ENCODE measurements around the gene BICC1.

Gene BICC1

GRCh38 chr10:58740620-58741369 is 228.1 kb downstream of the BICC1 start:
- no peaks in the 10 kb centered on the region for H3K4me1 ChIP-seq (ENCODE audit: insufficient read depth, low read length, poor library complexity, severe bottlenecking)
- H3F3A ChIP-seq (ENCODE audit: low read depth) = no peaks in the 10 kb centered on the region
- no peaks in the 10 kb centered on the region for H3K27me3 ChIP-seq (ENCODE audit: insufficient read depth, low read length, poor library complexity, severe bottlenecking)
- H3K79me2 ChIP-seq (ENCODE audit: insufficient read depth, low read length) = no peaks in the 10 kb centered on the region
- H3K9me2 ChIP-seq (replicated peaks; ENCODE audit: low read depth, low read length) = no peaks in the 10 kb centered on the region
- H2AFZ ChIP-seq (ENCODE audit: low read length) = no peak overlapping the region
- H3K4me3 ChIP-seq (ENCODE audit: low read length, poor library complexity, severe bottlenecking) = no peak overlapping the region
- H3K9me3 ChIP-seq (ENCODE audit: insufficient read depth, low read depth, low read length) = no peaks in the 10 kb centered on the region
- H4K20me1 ChIP-seq (ENCODE audit: insufficient read depth, low read length, poor library complexity, severe bottlenecking) = no peaks in the 10 kb centered on the region
- H3K9ac ChIP-seq (ENCODE audit: low read depth, low read length, poor library complexity, severe bottlenecking) = no peak overlapping the region
- TF ChIP-seq EZH2phosphoT487 (IDR thresholded peaks at IDR 0.05; ENCODE audit: borderline replicate concordance) = no peak
- TF ChIP-seq CTCF (conservative IDR thresholded peaks at IDR 0.05; ENCODE audit: low read length) = no peak
- no peaks in the 10 kb centered on the region for H3K36me3 ChIP-seq (ENCODE audit: insufficient read depth, low read length)
- no peak overlapping the region for H3K4me2 ChIP-seq (ENCODE audit: low read depth, low read length, poor library complexity, severe bottlenecking)

GRCh38 chr10:58741673-58742072 is 229.0 kb downstream of the BICC1 start:
- Histone ChIP-seq H3K4me1 (ENCODE audit: insufficient read depth, low read length, poor library complexity, severe bottlenecking) (no peaks in the 10 kb centered on the region), H3K4me2 (ENCODE audit: low read depth, low read length, poor library complexity, severe bottlenecking) (no peak overlapping the region), H3K4me3 (ENCODE audit: low read length, poor library complexity, severe bottlenecking) (no peak overlapping the region), H4K20me1 (ENCODE audit: insufficient read depth, low read length, poor library complexity, severe bottlenecking) (no peaks in the 10 kb centered on the region), H2AFZ (ENCODE audit: low read length) (no peak overlapping the region), H3K9me3 (ENCODE audit: insufficient read depth, low read depth, low read length) (no peaks in the 10 kb centered on the region), H3F3A (ENCODE audit: low read depth) (no peaks in the 10 kb centered on the region), H3K79me2 (ENCODE audit: insufficient read depth, low read length) (no peaks in the 10 kb centered on the region), H3K36me3 (ENCODE audit: insufficient read depth, low read length) (no peaks in the 10 kb centered on the region), H3K9me2 (replicated peaks; ENCODE audit: low read depth, low read length) (no peaks in the 10 kb centered on the region), H3K27me3 (ENCODE audit: insufficient read depth, low read length, poor library complexity, severe bottlenecking) (no peaks in the 10 kb centered on the region), H3K9ac (ENCODE audit: low read depth, low read length, poor library complexity, severe bottlenecking) (no peak overlapping the region)
- TF ChIP-seq CTCF (conservative IDR thresholded peaks at IDR 0.05; ENCODE audit: low read length) (no peak), EZH2phosphoT487 (IDR thresholded peaks at IDR 0.05; ENCODE audit: borderline replicate concordance) (no peak)

GRCh38 chr10:58742141-58742540 is 229.5 kb downstream of the BICC1 start:
- no peak overlapping the region for H3K4me3 ChIP-seq (ENCODE audit: low read length, poor library complexity, severe bottlenecking)
- H3K27me3 ChIP-seq (ENCODE audit: insufficient read depth, low read length, poor library complexity, severe bottlenecking) = no peaks in the 10 kb centered on the region
- no peaks in the 10 kb centered on the region for H3K9me3 ChIP-seq (ENCODE audit: insufficient read depth, low read depth, low read length)
- H3K9ac ChIP-seq (ENCODE audit: low read depth, low read length, poor library complexity, severe bottlenecking) = no peak overlapping the region
- no peaks in the 10 kb centered on the region for H3K4me1 ChIP-seq (ENCODE audit: insufficient read depth, low read length, poor library complexity, severe bottlenecking)
- no peak overlapping the region for H2AFZ ChIP-seq (ENCODE audit: low read length)
- no peaks in the 10 kb centered on the region for H3F3A ChIP-seq (ENCODE audit: low read depth)
- no peak overlapping the region for H3K4me2 ChIP-seq (ENCODE audit: low read depth, low read length, poor library complexity, severe bottlenecking)
- no peaks in the 10 kb centered on the region for H3K9me2 ChIP-seq (replicated peaks; ENCODE audit: low read depth, low read length)
- TF ChIP-seq CTCF (conservative IDR thresholded peaks at IDR 0.05; ENCODE audit: low read length) (no peak), EZH2phosphoT487 (IDR thresholded peaks at IDR 0.05; ENCODE audit: borderline replicate concordance) (no peak)
- no peaks in the 10 kb centered on the region for H3K36me3 ChIP-seq (ENCODE audit: insufficient read depth, low read length)
- no peaks in the 10 kb centered on the region for H3K79me2 ChIP-seq (ENCODE audit: insufficient read depth, low read length)
- no peaks in the 10 kb centered on the region for H4K20me1 ChIP-seq (ENCODE audit: insufficient read depth, low read length, poor library complexity, severe bottlenecking)
